Measurements from ENCODE around the gene TRAPPC12. TPM values are rescaled to one million over a fixed set of nuclear protein-coding genes. Genes with fewer than 3 reads are reported as not detected.

Gene TRAPPC12
- total RNA-seq, 1 donor from 2014 or later, result 98.7 TPM

- H3K27ac Mint-ChIP-seq, result no peak overlapping the region
- H3K27me3 Mint-ChIP-seq, result no peaks in the 10 kb centered on the region
- TF ChIP-seq CTCF (conservative IDR thresholded peaks at IDR 0.05), result no peak
- H3K4me1 Mint-ChIP-seq (ENCODE audit: unreplicated experiment), result no peaks in the 10 kb centered on the region
- no peak overlapping the region for H3K4me3 Mint-ChIP-seq
- DNase-seq (ENCODE audit: extremely low spot score, unreplicated experiment), result no peak
- no peaks in the 10 kb centered on the region for H3K9me3 Mint-ChIP-seq
- H3K36me3 Mint-ChIP-seq, result peaks cover 19% of the 10 kb centered on the region
Measured at GRCh38 chr2:3408781-3409180, 29.3 kb downstream of the TRAPPC12 start.

- DNase-seq (ENCODE audit: extremely low spot score, unreplicated experiment), result no peak
- H3K4me3 Mint-ChIP-seq, result no peak overlapping the region
- peaks cover 16% of the 10 kb centered on the region for H3K36me3 Mint-ChIP-seq
- H3K27me3 Mint-ChIP-seq, result no peaks in the 10 kb centered on the region
- no peak for TF ChIP-seq CTCF (conservative IDR thresholded peaks at IDR 0.05)
- no peaks in the 10 kb centered on the region for H3K4me1 Mint-ChIP-seq (ENCODE audit: unreplicated experiment)
- H3K27ac Mint-ChIP-seq, result no peak overlapping the region
- no peaks in the 10 kb centered on the region for H3K9me3 Mint-ChIP-seq
Measured at GRCh38 chr2:3409627-3410170, 30.2 kb downstream of the TRAPPC12 start.

- TF ChIP-seq CTCF (conservative IDR thresholded peaks at IDR 0.05), result no peak
- peaks cover 17% of the 10 kb centered on the region for H3K36me3 Mint-ChIP-seq
- H3K9me3 Mint-ChIP-seq, result no peaks in the 10 kb centered on the region
- no peak overlapping the region for H3K27ac Mint-ChIP-seq
- H3K4me1 Mint-ChIP-seq (ENCODE audit: unreplicated experiment), result no peaks in the 10 kb centered on the region
- DNase-seq (ENCODE audit: extremely low spot score, unreplicated experiment), result no peak
- no peaks in the 10 kb centered on the region for H3K27me3 Mint-ChIP-seq
- no peak overlapping the region for H3K4me3 Mint-ChIP-seq
Measured at GRCh38 chr2:3411103-3411502, 31.6 kb downstream of the TRAPPC12 start.

GRCh38 chr2:3413697-3414096 is 34.2 kb downstream of the TRAPPC12 start:
- no peaks in the 10 kb centered on the region for H3K4me1 Mint-ChIP-seq (ENCODE audit: unreplicated experiment)
- no peaks in the 10 kb centered on the region for H3K27me3 Mint-ChIP-seq
- peaks cover 14% of the 10 kb centered on the region for H3K36me3 Mint-ChIP-seq
- H3K4me3 Mint-ChIP-seq, result no peak overlapping the region
- DNase-seq (ENCODE audit: extremely low spot score, unreplicated experiment), result no peak
- no peak overlapping the region for H3K27ac Mint-ChIP-seq
- TF ChIP-seq CTCF (conservative IDR thresholded peaks at IDR 0.05), result no peak
- no peaks in the 10 kb centered on the region for H3K9me3 Mint-ChIP-seq

GRCh38 chr2:3414133-3414860 is 34.8 kb downstream of the TRAPPC12 start:
- no peaks in the 10 kb centered on the region for H3K9me3 Mint-ChIP-seq
- no peak for DNase-seq (ENCODE audit: extremely low spot score, unreplicated experiment)
- no peak overlapping the region for H3K27ac Mint-ChIP-seq
- H3K27me3 Mint-ChIP-seq, result no peaks in the 10 kb centered on the region
- peaks cover 14% of the 10 kb centered on the region for H3K36me3 Mint-ChIP-seq
- H3K4me3 Mint-ChIP-seq, result no peak overlapping the region
- TF ChIP-seq CTCF (conservative IDR thresholded peaks at IDR 0.05), result no peak
- H3K4me1 Mint-ChIP-seq (ENCODE audit: unreplicated experiment), result no peaks in the 10 kb centered on the region

Measured in type B pancreatic cell (in vitro differentiated cells).